Measurements from ENCODE around the gene STIM2.

GRCh38 chr4:27040356-27040755 lies 179.7 kb downstream of the STIM2 start:
- TF ChIP-seq TARDBP (IDR thresholded peaks at IDR 0.05) (no peak), FOXA1 (IDR thresholded peaks at IDR 0.05) (no peak), FOXM1 (IDR thresholded peaks at IDR 0.05; ENCODE audit: borderline replicate concordance) (no peak), SP1 (IDR thresholded peaks at IDR 0.05) (no peak), SUZ12 (IDR thresholded peaks at IDR 0.05) (no peak), ZNF384 (IDR thresholded peaks at IDR 0.05) (no peak), BHLHE40 (IDR thresholded peaks at IDR 0.05; ENCODE audit: borderline replicate concordance) (no peak)
- TF ChIP-seq, protein P1, sequence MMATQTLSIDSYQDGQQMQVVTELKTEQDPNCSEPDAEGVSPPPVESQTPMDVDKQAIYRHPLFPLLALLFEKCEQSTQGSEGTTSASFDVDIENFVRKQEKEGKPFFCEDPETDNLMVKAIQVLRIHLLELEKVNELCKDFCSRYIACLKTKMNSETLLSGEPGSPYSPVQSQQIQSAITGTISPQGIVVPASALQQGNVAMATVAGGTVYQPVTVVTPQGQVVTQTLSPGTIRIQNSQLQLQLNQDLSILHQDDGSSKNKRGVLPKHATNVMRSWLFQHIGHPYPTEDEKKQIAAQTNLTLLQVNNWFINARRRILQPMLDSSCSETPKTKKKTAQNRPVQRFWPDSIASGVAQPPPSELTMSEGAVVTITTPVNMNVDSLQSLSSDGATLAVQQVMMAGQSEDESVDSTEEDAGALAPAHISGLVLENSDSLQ (IDR thresholded peaks at IDR 0.05): no peak
